HEK293T (cell line): ENCODE data around the gene GNPNAT1.
A peak's percentile ranks its signal among the peaks of the same experiment; 100 is the strongest.

Experiments
- ARNT ChIP-seq: fragments of 450-650 bp; IDR thresholded peaks from 2 replicates; pipeline ENCODE4 v1.6.1; 2017; ENCODE audit warnings: mild to moderate bottlenecking
- BHLHE40 ChIP-seq: fragments of 450-650 bp; IDR thresholded peaks from 2 replicates; pipeline ENCODE4 v1.6.1; 2016; ENCODE audit warnings: mild to moderate bottlenecking, moderate library complexity, borderline replicate concordance
- CTBP1 ChIP-seq: fragments of 450-650 bp; IDR thresholded peaks from 2 replicates; pipeline ENCODE4 v1.6.1; 2016; ENCODE audit warnings: borderline replicate concordance
- ELF4 ChIP-seq: fragments of 450-650 bp; IDR thresholded peaks from 2 replicates; pipeline ENCODE4 v1.6.1; 2017; ENCODE audit warnings: antibody characterized with exemption
- FOXA1 ChIP-seq: fragments of 450-650 bp; IDR thresholded peaks from 2 replicates; pipeline ENCODE4 v1.6.1; 2016; ENCODE audit warnings: mild to moderate bottlenecking
- FOXM1 ChIP-seq: fragments of 450-650 bp; IDR thresholded peaks from 2 replicates; pipeline ENCODE4 v1.6.1; 2017; ENCODE audit warnings: mild to moderate bottlenecking, borderline replicate concordance
- HDGF ChIP-seq: fragments of 450-650 bp; IDR thresholded peaks from 2 replicates; pipeline ENCODE4 v1.6.1; 2017; ENCODE audit warnings: antibody characterized with exemption, borderline replicate concordance
- L3MBTL2 ChIP-seq: fragments of 450-650 bp; conservative IDR thresholded peaks from 2 replicates; pipeline ENCODE4 v1.6.1; 2016; ENCODE audit warnings: mild to moderate bottlenecking
- LEF1 ChIP-seq: fragments of 450-650 bp; IDR thresholded peaks from 2 replicates; pipeline ENCODE4 v1.6.1; 2017; ENCODE audit warnings: mild to moderate bottlenecking, borderline replicate concordance
- SP1 ChIP-seq: fragments of 450-650 bp; IDR thresholded peaks from 2 replicates; pipeline ENCODE4 v1.6.1; 2017
- SUZ12 ChIP-seq: fragments of 450-650 bp; IDR thresholded peaks from 2 replicates; pipeline ENCODE4 v1.6.1; 2016; ENCODE audit warnings: mild to moderate bottlenecking
- TARDBP ChIP-seq: fragments of 450-650 bp; IDR thresholded peaks from 2 replicates; pipeline ENCODE4 v1.6.1; 2016
- ZNF384 ChIP-seq: fragments of 450-650 bp; IDR thresholded peaks from 2 replicates; pipeline ENCODE4 v1.6.1; 2016

GRCh38 chr14:52730709-52731111, 60.7 kb downstream of the GNPNAT1 start:
- TF ChIP-seq FOXA1 (no peak), ZNF384 (no peak), BHLHE40 (no peak), ELF4 (no peak), TARDBP (no peak), FOXM1 (no peak), HDGF (no peak), SP1 (no peak), LEF1 (no peak), SUZ12 (no peak), L3MBTL2 (peak; percentile 47; the same call in 1 of the 2 replicates), ARNT (no peak), CTBP1 (no peak)
